Fibroblast of lung (primary cell): ENCODE measurements around the gene KLF17. TPM values are rescaled to one million over a fixed set of nuclear protein-coding genes. Genes with fewer than 3 reads are reported as not detected.
A peak's percentile ranks its signal among the peaks of the same experiment; 100 is the strongest.

Source experiments
- DNase-seq, 2 donors: peaks; one replicate each; pipeline versions ENCODE4 v3.0.0 to v3.0.0-alpha.2; 2010; ENCODE audit warnings: low read depth in 2 of 2
- H2AFZ ChIP-seq: 2 replicates; pipeline ENCODE4 v1.5.1; 2012; ENCODE audit warnings: low read length, control low read depth, inconsistent platforms
- H3K27ac ChIP-seq: 2 replicates; pipeline ENCODE4 v1.5.1; 2011; ENCODE audit warnings: low read length, control low read depth; ENCODE audit not compliant: insufficient read depth
- H3K27me3 ChIP-seq: 2 replicates; pipeline ENCODE4 v1.5.1; 2011; ENCODE audit warnings: mild to moderate bottlenecking, low read length; ENCODE audit not compliant: control insufficient read depth, insufficient read depth
- H3K36me3 ChIP-seq: 2 replicates; pipeline ENCODE4 v1.5.1; 2011; ENCODE audit warnings: low read length; ENCODE audit not compliant: control insufficient read depth, insufficient read depth
- H3K4me1 ChIP-seq: 2 replicates; pipeline ENCODE4 v1.5.1; 2011; ENCODE audit warnings: low read length; ENCODE audit not compliant: control insufficient read depth, insufficient read depth; ENCODE audit errors: extremely low read depth
- H3K4me2 ChIP-seq: 2 replicates; pipeline ENCODE4 v1.5.1; 2011; ENCODE audit warnings: low read length, control low read depth; ENCODE audit not compliant: insufficient read depth; ENCODE audit errors: extremely low read depth
- H3K4me3 ChIP-seq, 4 experiments: fragments of 200-600 bp in 1 of 4; sonication (generic) in 1 of 4; replicated peaks in 1 of 4; 2 replicates each; pipeline ENCODE4 v1.5.1; 2011 to 2016; ENCODE audit warnings: low read length in 4 of 4, low read depth in 3 of 4, mild to moderate bottlenecking in 3 of 4, control low read depth in 2 of 4, inconsistent platforms in 1 of 4, mixed read lengths in 1 of 4; ENCODE audit not compliant: insufficient read depth in 1 of 4; ENCODE audit errors: control extremely low read depth in 1 of 4
- H3K79me2 ChIP-seq: 2 replicates; pipeline ENCODE4 v1.5.1; 2012; ENCODE audit warnings: mild to moderate bottlenecking, low read length, inconsistent platforms; ENCODE audit not compliant: control insufficient read depth, insufficient read depth
- H3K9ac ChIP-seq: 2 replicates; pipeline ENCODE4 v1.5.1; 2011; ENCODE audit warnings: mild to moderate bottlenecking, low read length, control low read depth; ENCODE audit not compliant: insufficient read depth
- H3K9me3 ChIP-seq: 2 replicates; pipeline ENCODE4 v1.5.1; 2012; ENCODE audit warnings: low read depth, low read length; ENCODE audit not compliant: control insufficient read depth, insufficient read depth
- H4K20me1 ChIP-seq: 2 replicates; pipeline ENCODE4 v1.5.1; 2011; ENCODE audit warnings: low read length; ENCODE audit not compliant: control insufficient read depth, insufficient read depth; ENCODE audit errors: extremely low read depth
- EZH2 ChIP-seq: IDR thresholded peaks from 2 replicates; pipeline ENCODE4 v1.5.1; 2012; ENCODE audit warnings: low read length, control low read depth, mild to moderate bottlenecking; ENCODE audit errors: missing control alignments
- polyA plus RNA-seq, 2 donors: library from polyadenylated mRNA; depleted of rRNA in 1 of 2; stranded (reverse) in 1 of 2; unstranded in 1 of 2; fragments of >200 nt; gene quantifications; 2 replicates each; pipeline ENCODE4 v1.2.1, GENCODE V29; 2011 to 2012; ENCODE audit warnings: missing spikeins in 1 of 2
- total RNA-seq: library from RNA; depleted of rRNA; stranded (reverse); fragments of >200 nt; gene quantifications from 2 replicates; pipeline ENCODE4 v1.2.1, GENCODE V29; 2014
- TF ChIP-seq, protein P1 (sequence below), 2 donors: IDR thresholded peaks in 1 of 2; conservative IDR thresholded peaks in 1 of 2; 1 replicate in 1 of 2; 2 replicates in 1 of 2; pipeline ENCODE4 v1.5.1; 2011 to 2012; ENCODE audit warnings: low read length in 2 of 2, control low read depth in 1 of 2, inconsistent platforms in 1 of 2, low read depth in 1 of 2, mild to moderate bottlenecking in 1 of 2

The KLF17 gene
- total and polyA plus RNA-seq, 2 donors (not counting 1 experiment from before 2014, with no cell fraction given), result 0.05 to 0.50 TPM

DNA sequence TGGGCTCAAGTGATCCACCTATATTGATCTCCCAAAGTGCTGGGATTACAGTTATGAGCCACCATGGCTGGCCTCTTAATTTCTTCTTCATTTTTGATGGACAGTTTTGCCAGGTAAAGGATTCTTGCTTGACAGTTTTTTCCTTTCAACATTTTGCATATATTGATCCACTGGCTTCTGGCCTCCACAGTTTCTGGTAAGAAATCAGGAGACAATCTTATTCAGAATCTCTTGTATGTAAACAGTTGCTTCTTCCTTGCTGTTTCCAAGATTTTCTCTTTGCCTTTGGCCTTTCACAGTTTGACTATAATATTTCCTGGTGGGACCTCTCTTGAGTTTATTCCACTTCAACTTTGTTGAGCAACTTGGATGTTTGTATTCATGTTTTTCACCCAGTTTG is 42.9 kb downstream of the KLF17 start:
- H3K4me3 ChIP-seq, result no peak overlapping the region
- H3K79me2 ChIP-seq, result no peaks in the 10 kb centered on the region
- no peaks in the 10 kb centered on the region for H3K4me1 ChIP-seq
- TF ChIP-seq, protein P1, sequence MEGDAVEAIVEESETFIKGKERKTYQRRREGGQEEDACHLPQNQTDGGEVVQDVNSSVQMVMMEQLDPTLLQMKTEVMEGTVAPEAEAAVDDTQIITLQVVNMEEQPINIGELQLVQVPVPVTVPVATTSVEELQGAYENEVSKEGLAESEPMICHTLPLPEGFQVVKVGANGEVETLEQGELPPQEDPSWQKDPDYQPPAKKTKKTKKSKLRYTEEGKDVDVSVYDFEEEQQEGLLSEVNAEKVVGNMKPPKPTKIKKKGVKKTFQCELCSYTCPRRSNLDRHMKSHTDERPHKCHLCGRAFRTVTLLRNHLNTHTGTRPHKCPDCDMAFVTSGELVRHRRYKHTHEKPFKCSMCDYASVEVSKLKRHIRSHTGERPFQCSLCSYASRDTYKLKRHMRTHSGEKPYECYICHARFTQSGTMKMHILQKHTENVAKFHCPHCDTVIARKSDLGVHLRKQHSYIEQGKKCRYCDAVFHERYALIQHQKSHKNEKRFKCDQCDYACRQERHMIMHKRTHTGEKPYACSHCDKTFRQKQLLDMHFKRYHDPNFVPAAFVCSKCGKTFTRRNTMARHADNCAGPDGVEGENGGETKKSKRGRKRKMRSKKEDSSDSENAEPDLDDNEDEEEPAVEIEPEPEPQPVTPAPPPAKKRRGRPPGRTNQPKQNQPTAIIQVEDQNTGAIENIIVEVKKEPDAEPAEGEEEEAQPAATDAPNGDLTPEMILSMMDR (conservative IDR thresholded peaks at IDR 0.05 in 1 of 2, IDR thresholded peaks at IDR 0.05 in 1 of 2; ENCODE audit: low read depth in 1 of 2, low read length in 2 of 2), result no peak
- no peak for TF ChIP-seq EZH2
- H3K9me3 ChIP-seq, result no peaks in the 10 kb centered on the region
- H4K20me1 ChIP-seq, result no peaks in the 10 kb centered on the region
- H3K4me2 ChIP-seq, result no peak overlapping the region
- no peaks in the 10 kb centered on the region for H3K36me3 ChIP-seq
- no peak overlapping the region for H3K9ac ChIP-seq
- no peaks in the 10 kb centered on the region for H3K27me3 ChIP-seq
- H3K27ac ChIP-seq, result no peak overlapping the region
- no peak for DNase-seq
- H2AFZ ChIP-seq, result no peak overlapping the region

DNA sequence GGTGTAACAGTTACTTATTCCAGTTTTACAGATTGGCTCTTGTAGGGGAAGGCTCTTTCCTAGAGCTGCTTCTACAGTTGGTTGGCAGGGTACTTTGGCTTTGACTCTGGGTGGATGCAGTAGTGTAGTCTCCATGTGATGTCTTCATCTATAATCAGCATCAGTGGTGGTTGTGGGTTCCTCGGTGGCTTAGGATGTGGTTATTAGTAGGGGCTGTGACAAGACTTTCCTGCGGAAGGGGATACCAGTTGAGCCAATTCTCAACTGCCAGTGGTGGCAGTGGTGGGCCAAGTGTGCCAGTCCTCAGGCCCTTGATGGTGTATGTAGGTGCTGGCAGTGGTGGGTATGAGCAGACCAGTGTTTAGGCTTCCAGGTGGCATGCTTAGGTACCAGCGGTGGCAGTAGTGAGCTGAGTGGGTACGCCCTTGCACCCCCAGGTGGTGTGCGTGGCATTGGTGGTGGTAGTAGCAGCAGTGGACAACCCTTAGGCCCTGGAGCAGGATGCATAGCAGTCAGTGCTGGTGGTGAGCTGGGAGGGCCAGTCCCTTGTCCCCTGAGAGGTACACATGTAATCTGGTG is 50.0 kb downstream of the KLF17 start:
- Histone ChIP-seq H3K36me3 (no peaks in the 10 kb centered on the region), H3K79me2 (no peaks in the 10 kb centered on the region), H4K20me1 (no peaks in the 10 kb centered on the region), H3K27me3 (no peaks in the 10 kb centered on the region), H3K4me3 (no peak overlapping the region), H2AFZ (no peak overlapping the region), H3K27ac (no peak overlapping the region), H3K9me3 (no peaks in the 10 kb centered on the region), H3K4me1 (no peaks in the 10 kb centered on the region), H3K4me2 (no peak overlapping the region), H3K9ac (no peak overlapping the region)
- TF ChIP-seq EZH2, result no peak
- TF ChIP-seq, protein P1 (conservative IDR thresholded peaks at IDR 0.05 in 1 of 2, IDR thresholded peaks at IDR 0.05 in 1 of 2; ENCODE audit: low read depth in 1 of 2, low read length in 2 of 2), result no peak
- no peak for DNase-seq

DNA sequence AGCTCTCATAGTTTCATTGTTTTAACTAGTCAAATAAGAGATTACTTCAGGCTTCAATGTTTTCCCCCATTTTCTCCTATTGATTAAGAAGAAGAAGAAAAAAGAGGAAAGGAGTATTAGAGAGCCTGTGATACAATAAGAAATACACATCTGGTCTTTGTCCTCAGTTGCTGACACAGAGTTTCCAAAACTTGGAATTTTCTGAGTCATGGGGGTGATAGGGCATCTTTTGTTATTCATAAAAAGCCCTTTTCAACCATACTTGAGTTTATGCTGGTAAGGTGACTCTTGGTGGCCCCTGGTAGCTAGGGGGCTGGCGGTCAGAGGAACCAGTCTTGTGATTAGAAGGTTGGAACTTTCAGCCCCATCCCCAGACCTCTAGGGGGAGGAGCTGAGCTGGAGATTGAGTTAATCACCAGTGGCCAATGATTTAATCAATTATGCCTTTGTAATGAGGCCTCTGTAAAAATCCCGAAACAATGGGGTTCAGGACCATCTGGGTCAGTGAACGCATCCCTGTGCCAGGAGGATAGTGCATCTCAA is 51.7 kb downstream of the KLF17 start:
- no peak overlapping the region for H3K9ac ChIP-seq
- peak; percentile 28 to 58 for DNase-seq
- H2AFZ ChIP-seq, result no peak overlapping the region

More for the DNA sequence above, 51.7 kb downstream of the KLF17 start:
- H3K36me3 ChIP-seq, result no peaks in the 10 kb centered on the region
- no peaks in the 10 kb centered on the region for H3K79me2 ChIP-seq
- no peaks in the 10 kb centered on the region for H3K9me3 ChIP-seq
- H3K4me2 ChIP-seq, result no peak overlapping the region
- no peaks in the 10 kb centered on the region for H3K4me1 ChIP-seq
- no peak overlapping the region for H3K27ac ChIP-seq
- no peaks in the 10 kb centered on the region for H3K27me3 ChIP-seq
- TF ChIP-seq, protein P1 (conservative IDR thresholded peaks at IDR 0.05 in 1 of 2, IDR thresholded peaks at IDR 0.05 in 1 of 2; ENCODE audit: low read depth in 1 of 2, low read length in 2 of 2), result peak; percentile 3 to 12
- no peak for TF ChIP-seq EZH2
- H4K20me1 ChIP-seq, result no peaks in the 10 kb centered on the region
- H3K4me3 ChIP-seq, result no peak overlapping the region
